ENCODE results near the gene NPBWR2. TPM values are rescaled to one million over a fixed set of nuclear protein-coding genes. Genes with fewer than 3 reads are reported as not detected.

The NPBWR2 gene
- total and polyA plus RNA-seq, 4 donors, result not detected

- 80% methylated on average over 9 of the region's 12 CpGs for WGBS (ENCODE audit: insufficient coverage)
- peaks cover 83% of the 10 kb centered on the region for H3K36me3 ChIP-seq (ENCODE audit: control insufficient read depth, insufficient read depth, low read length)
- H3K27ac ChIP-seq (ENCODE audit: low read depth, low read length), result no peak overlapping the region
- H3K9me3 ChIP-seq (ENCODE audit: control insufficient read depth, insufficient read depth, low read length), result no peaks in the 10 kb centered on the region
- H3K4me3 ChIP-seq (ENCODE audit: low read depth, low read length), result no peak overlapping the region
- peaks cover 32% of the 10 kb centered on the region for H3K4me1 ChIP-seq (ENCODE audit: control insufficient read depth, insufficient read depth, low read length)
- no peaks in the 10 kb centered on the region for H3K27me3 ChIP-seq (ENCODE audit: control insufficient read depth, insufficient read depth, low read length)
- no peak for DNase-seq (ENCODE audit: low read depth in 4 of 6, low spot score in 6 of 6)
Measured at GRCh38 chr20:64067733-64068307, 39.5 kb downstream of the NPBWR2 start.

- Histone ChIP-seq H3K27ac (ENCODE audit: low read depth, low read length) (no peak overlapping the region), H3K27me3 (ENCODE audit: control insufficient read depth, insufficient read depth, low read length) (no peaks in the 10 kb centered on the region), H3K9me3 (ENCODE audit: control insufficient read depth, insufficient read depth, low read length) (no peaks in the 10 kb centered on the region), H3K4me3 (ENCODE audit: low read depth, low read length) (no peak overlapping the region), H3K4me1 (ENCODE audit: control insufficient read depth, insufficient read depth, low read length) (peaks cover 39% of the 10 kb centered on the region), H3K36me3 (ENCODE audit: control insufficient read depth, insufficient read depth, low read length) (peaks cover 76% of the 10 kb centered on the region)
- 92% methylated on average over 6 of the region's 6 CpGs for WGBS (ENCODE audit: insufficient coverage)
- no peak for DNase-seq (ENCODE audit: low read depth in 4 of 6, low spot score in 6 of 6)
Measured at GRCh38 chr20:64067005-64067632, 40.2 kb downstream of the NPBWR2 start.

DNA sequence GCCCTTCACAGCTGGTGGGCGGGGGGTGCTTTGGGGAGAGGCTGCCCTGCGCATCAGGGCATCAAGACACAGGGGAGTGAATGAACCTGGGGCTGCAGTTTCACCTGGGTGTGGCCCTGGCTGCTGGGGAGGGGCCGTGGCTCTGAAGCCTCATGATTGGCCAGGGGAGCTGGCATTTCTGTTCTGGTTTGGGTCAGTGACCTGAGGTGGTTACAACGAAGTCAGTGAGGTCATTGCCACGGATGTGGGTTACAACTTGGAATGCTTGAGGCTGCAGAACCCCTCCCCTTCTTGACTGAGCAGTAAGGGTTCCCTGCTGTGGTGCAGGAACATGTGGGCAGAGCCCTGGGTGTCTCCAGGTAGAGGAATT, 41.4 kb downstream of the NPBWR2 start:
- Histone ChIP-seq H3K4me3 (ENCODE audit: low read depth, low read length) (no peak overlapping the region), H3K27ac (ENCODE audit: low read depth, low read length) (no peak overlapping the region), H3K9me3 (ENCODE audit: control insufficient read depth, insufficient read depth, low read length) (no peaks in the 10 kb centered on the region), H3K36me3 (ENCODE audit: control insufficient read depth, insufficient read depth, low read length) (peaks cover 64% of the 10 kb centered on the region), H3K4me1 (ENCODE audit: control insufficient read depth, insufficient read depth, low read length) (peaks cover 41% of the 10 kb centered on the region), H3K27me3 (ENCODE audit: control insufficient read depth, insufficient read depth, low read length) (no peaks in the 10 kb centered on the region)
- no peak for DNase-seq (ENCODE audit: low read depth in 4 of 6, low spot score in 6 of 6)
- 56% methylated on average over 5 of the region's 5 CpGs for WGBS (ENCODE audit: insufficient coverage)

DNA sequence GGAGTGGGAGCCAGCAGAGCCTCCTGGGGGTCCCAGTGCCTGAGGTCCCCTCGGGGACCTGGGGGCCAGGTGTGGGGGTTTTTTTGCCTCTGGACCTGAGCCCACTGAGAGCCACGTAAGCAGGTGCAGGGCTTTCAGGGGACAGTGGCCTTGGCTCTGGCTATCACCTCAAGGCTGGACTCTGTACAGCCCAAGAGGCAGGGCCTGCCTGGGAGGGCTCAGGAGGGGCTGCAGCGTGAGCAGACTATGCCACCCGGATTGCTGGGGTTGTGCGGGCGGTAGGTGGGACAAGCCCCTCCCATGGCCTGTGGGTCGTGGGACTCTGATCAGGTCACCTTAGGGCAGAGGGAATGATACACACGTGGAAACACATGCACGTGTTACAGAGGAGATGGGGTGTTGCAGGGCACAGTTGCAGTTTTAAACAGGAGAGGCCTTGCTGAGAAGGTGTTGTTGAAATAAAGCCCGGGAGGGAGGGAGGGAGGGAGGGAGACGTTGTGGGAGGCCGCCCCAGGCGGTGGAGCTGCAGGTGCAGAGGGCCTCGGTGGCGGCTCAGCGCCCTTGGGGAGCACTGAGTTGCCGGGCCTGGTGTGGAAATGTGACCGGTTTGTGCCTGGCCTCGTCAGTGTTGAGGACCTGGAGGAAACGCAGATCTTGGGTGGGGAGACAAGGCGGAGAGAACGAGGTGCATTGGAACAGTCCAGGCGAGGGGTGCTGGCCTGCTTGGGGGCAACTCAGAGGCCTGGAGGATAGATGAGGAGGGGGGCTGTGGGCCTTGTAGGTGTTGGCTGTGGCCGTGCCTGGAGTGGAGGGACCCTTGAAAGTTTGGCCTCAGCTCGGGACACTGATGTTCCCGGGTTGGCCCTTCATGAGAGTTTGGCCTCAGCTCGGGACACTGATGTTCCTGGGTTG, 42.0 kb downstream of the NPBWR2 start:
- WGBS (ENCODE audit: insufficient coverage), result 63% methylated on average over 27 of the region's 27 CpGs
- Histone ChIP-seq H3K9me3 (ENCODE audit: control insufficient read depth, insufficient read depth, low read length) (no peaks in the 10 kb centered on the region), H3K27ac (ENCODE audit: low read depth, low read length) (no peak overlapping the region), H3K36me3 (ENCODE audit: control insufficient read depth, insufficient read depth, low read length) (peaks cover 58% of the 10 kb centered on the region), H3K27me3 (ENCODE audit: control insufficient read depth, insufficient read depth, low read length) (no peaks in the 10 kb centered on the region), H3K4me1 (ENCODE audit: control insufficient read depth, insufficient read depth, low read length) (peaks cover 41% of the 10 kb centered on the region), H3K4me3 (ENCODE audit: low read depth, low read length) (no peak overlapping the region)
- no peak for DNase-seq (ENCODE audit: low read depth in 4 of 6, low spot score in 6 of 6)

DNA sequence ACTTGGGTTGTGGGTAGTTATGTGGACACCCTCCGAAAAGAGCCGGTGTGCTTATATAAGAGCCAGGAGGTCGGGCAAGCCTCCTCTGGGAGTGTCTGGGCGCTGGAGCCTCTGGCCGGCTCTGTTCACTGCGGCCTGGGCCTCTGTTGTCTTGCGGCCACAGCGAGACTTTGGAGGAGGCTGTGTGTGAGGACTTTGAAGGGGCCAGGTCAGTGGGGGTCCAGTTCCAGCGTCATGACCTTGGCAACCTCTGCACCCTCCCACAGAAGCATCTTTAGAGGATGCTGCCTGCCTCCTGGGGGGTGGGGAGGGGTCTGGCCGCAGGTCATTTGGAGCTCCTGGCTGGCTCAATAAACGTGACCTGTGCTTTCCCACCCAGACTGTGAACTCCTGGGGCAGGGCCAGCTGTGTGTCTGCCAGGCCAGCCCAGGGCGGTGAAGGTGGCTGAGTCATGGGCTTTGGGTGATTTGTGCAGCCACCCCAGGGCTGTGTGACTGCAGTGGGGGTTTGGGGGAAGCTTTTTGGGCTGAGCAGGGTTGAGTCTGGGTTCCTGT, 43.1 kb downstream of the NPBWR2 start:
- H3K4me1 ChIP-seq (ENCODE audit: control insufficient read depth, insufficient read depth, low read length), result peaks cover 33% of the 10 kb centered on the region
- no peaks in the 10 kb centered on the region for H3K27me3 ChIP-seq (ENCODE audit: control insufficient read depth, insufficient read depth, low read length)
- peak overlapping the region; percentile 71 for H3K4me3 ChIP-seq (ENCODE audit: low read depth, low read length)
- 54% methylated on average over 9 of the region's 12 CpGs for WGBS (ENCODE audit: insufficient coverage)
- peaks cover 47% of the 10 kb centered on the region for H3K36me3 ChIP-seq (ENCODE audit: control insufficient read depth, insufficient read depth, low read length)
- no peaks in the 10 kb centered on the region for H3K9me3 ChIP-seq (ENCODE audit: control insufficient read depth, insufficient read depth, low read length)
- no peak overlapping the region for H3K27ac ChIP-seq (ENCODE audit: low read depth, low read length)
- no peak for DNase-seq (ENCODE audit: low read depth in 4 of 6, low spot score in 6 of 6)

DNA sequence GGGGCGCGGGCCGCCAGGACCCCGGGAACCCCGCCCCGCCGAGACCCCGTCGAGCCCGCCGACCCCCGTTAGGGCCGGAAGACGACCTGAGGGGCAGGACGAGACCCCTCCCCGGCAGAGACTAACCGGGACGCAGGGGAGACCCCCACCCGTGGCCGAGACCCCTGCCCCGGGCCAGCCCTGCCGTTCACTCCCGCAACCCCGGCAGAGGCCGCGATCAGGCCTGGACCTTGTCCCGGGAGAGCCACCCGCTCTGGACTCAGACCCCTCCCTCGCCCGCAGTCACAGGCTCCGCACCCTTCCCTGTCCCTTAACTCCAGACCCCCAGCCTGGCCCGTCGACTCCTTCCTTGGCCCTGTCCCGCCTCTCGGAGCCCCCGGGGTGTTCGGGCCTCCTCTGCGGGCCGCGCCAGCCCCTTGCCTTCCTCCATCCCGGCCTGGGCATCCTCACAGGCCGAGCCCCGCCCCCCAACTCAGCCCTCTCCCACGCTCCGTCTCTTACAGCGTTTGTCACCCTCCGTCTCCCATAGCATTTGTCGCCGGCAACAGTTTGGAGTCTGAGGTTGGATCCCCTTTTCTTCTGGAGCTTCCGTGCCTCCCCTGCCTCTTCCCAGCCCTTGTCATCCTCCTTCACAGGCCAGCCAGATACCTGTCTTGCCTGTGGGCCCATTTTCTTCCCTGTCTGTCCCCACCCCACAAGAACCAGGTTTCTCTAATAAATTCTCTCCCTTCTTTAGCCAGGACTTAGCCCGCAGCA, 43.8 kb downstream of the NPBWR2 start:
- DNase-seq (ENCODE audit: low read depth in 4 of 6, low spot score in 6 of 6), result peak in 1 of 6 donors; percentile 16
- Histone ChIP-seq H3K27me3 (ENCODE audit: control insufficient read depth, insufficient read depth, low read length) (no peaks in the 10 kb centered on the region), H3K27ac (ENCODE audit: low read depth, low read length) (no peak overlapping the region), H3K4me3 (ENCODE audit: low read depth, low read length) (peak overlapping the region; percentile 71), H3K36me3 (ENCODE audit: control insufficient read depth, insufficient read depth, low read length) (peaks cover 40% of the 10 kb centered on the region), H3K4me1 (ENCODE audit: control insufficient read depth, insufficient read depth, low read length) (peaks cover 33% of the 10 kb centered on the region), H3K9me3 (ENCODE audit: control insufficient read depth, insufficient read depth, low read length) (no peaks in the 10 kb centered on the region)
- WGBS (ENCODE audit: insufficient coverage), result under 1% methylated on average over 50 of the region's 51 CpGs

DNA sequence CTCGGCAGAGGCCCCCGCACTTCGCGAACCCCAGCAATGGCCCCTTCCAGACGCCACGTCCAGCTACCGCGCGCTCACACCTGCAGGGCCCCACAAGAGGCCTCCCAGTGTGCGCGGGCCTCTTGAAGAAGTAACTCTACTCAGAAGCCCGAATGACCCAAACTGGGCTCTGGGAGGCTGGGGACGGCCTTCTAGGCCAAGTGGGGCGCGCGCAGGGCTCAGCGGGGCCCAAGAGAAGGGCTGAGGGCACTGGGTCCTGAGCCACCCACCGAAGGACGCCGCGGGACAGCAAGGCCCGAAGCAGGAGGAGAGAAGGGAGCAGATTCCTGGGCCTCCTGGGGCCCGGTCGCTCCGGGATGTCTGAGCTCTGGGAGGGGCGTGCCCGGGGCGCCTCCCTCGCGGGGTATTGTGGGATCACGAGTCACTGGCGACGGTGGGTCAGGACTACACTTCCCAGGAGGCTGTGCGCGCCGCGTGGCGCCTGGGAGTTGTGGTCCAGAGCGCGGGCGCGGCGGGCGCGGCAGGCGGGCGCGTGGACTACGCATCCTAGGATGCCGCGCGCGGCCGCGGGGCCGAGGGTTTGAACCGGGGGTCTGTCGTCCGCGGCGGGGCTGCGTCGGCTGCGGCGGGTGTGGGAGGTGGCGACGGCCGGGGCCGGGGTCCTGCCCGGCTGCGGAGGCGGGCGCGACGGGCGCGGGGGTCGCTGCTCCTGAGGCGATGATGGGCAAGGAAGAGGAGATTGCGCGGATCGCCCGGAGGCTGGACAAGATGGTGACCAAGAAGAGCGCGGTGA, 44.6 kb downstream of the NPBWR2 start, which contains the start of gene TCEA2:
TSS of gene TCEA2 (plus strand) at position 603 of the 793 bp plus-strand sequence. CDS start at position 718, 115 bp downstream.
- Histone ChIP-seq H3K27me3 (ENCODE audit: control insufficient read depth, insufficient read depth, low read length) (no peaks in the 10 kb centered on the region), H3K4me3 (ENCODE audit: low read depth, low read length) (peak within 1 kb of the TSS; percentile 71), H3K27ac (ENCODE audit: low read depth, low read length) (peak within 1 kb of the TSS; percentile 50), H3K9me3 (ENCODE audit: control insufficient read depth, insufficient read depth, low read length) (no peaks in the 10 kb centered on the region), H3K36me3 (ENCODE audit: control insufficient read depth, insufficient read depth, low read length) (peaks cover 33% of the 10 kb centered on the region), H3K4me1 (ENCODE audit: control insufficient read depth, insufficient read depth, low read length) (peaks cover 35% of the 10 kb centered on the region)
- 3% methylated on average over 85 of the region's 85 CpGs for WGBS (ENCODE audit: insufficient coverage)
- peak; percentile 87 to 99 (median 96) for DNase-seq (ENCODE audit: low read depth in 4 of 6, low spot score in 6 of 6)

DNA sequence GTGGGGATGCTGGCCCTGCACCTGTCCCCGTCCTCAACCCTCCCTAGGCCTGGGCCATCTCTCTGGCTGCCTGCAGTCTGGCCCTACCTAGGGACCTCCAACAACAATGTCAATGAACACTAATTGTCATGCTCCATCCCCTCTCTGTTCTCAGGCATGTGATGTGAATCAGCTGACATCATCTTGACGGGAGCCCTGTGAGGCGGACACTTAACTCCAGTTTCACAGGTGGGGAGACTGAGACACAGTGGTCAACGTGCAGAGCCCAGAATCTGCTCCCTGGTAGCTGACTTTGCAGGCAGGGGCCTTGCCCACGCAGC, 45.1 kb downstream of the NPBWR2 start:
- 47% methylated on average over 5 of the region's 5 CpGs for WGBS (ENCODE audit: insufficient coverage)
- Histone ChIP-seq H3K27me3 (ENCODE audit: control insufficient read depth, insufficient read depth, low read length) (peaks cover 2% of the 10 kb centered on the region), H3K4me1 (ENCODE audit: control insufficient read depth, insufficient read depth, low read length) (peaks cover 41% of the 10 kb centered on the region), H3K27ac (ENCODE audit: low read depth, low read length) (peak overlapping the region; percentile 50), H3K4me3 (ENCODE audit: low read depth, low read length) (peak overlapping the region; percentile 69), H3K36me3 (ENCODE audit: control insufficient read depth, insufficient read depth, low read length) (peaks cover 28% of the 10 kb centered on the region), H3K9me3 (ENCODE audit: control insufficient read depth, insufficient read depth, low read length) (no peaks in the 10 kb centered on the region)
- no peak for DNase-seq (ENCODE audit: low read depth in 4 of 6, low spot score in 6 of 6)
